IMR-90 (cell line): Measurements from ENCODE around the gene PKM. TPM values are rescaled to one million over a fixed set of nuclear protein-coding genes. Genes with fewer than 3 reads are reported as not detected.

Experiments used
- ATAC-seq: fragments of 200-7000 bp; cut with Tn5 transposase; 2 replicates; pipeline ENCODE4 v1.9.1; 2020; ENCODE audit warnings: low read depth, mild to moderate bottlenecking, moderate library complexity
- BruUV-seq: library from RNA; stranded (reverse); fragments of 400-500 nt; replicated peaks from 2 replicates; lab custom pipeline; 2021; lab: Mats Ljungman, UMichigan
- CTCF ChIA-PET: fragments of 300-600 bp; formaldehyde crosslinking; extraction: SDS; loops from one replicate; lab custom pipeline; 2021; ENCODE audit warnings: antibody characterized with exemption; lab: Yijun Ruan, JAX
- POLR2A ChIA-PET: fragments of 300-600 bp; sonication (Branson Sonifier 250); formaldehyde crosslinking; loops from one replicate; lab custom pipeline; 2022; ENCODE audit warnings: antibody characterized with exemption; ENCODE audit not compliant: unreplicated experiment; lab: Charles Lee
- DNase-seq: peaks from one replicate; pipeline ENCODE4 v3.0.0; 2013
- H2AFZ ChIP-seq: replicated peaks from 2 replicates; pipeline ENCODE3; 2013; ENCODE audit warnings: low read length, mild to moderate bottlenecking; ENCODE audit not compliant: poor library complexity
- H2AK5ac ChIP-seq: 2 replicates; pipeline ENCODE4 v1.6.1; 2013; ENCODE audit warnings: low read depth, low read length, inconsistent platforms
- H2AK9ac ChIP-seq: replicated peaks from 2 replicates; pipeline ENCODE3; 2013; ENCODE audit warnings: mild to moderate bottlenecking, low read depth, low read length, moderate library complexity; ENCODE audit not compliant: poor library complexity
- H2BK120ac ChIP-seq: 2 replicates; pipeline ENCODE4 v1.6.1; 2013; ENCODE audit warnings: low read depth, low read length, inconsistent platforms
- H2BK15ac ChIP-seq: 3 replicates; pipeline ENCODE4 v1.6.1; 2013; ENCODE audit warnings: low read depth, low read length, inconsistent platforms
- H2BK20ac ChIP-seq: 2 replicates; pipeline ENCODE4 v1.6.1; 2013; ENCODE audit warnings: low read depth, mild to moderate bottlenecking, inconsistent platforms, low read length, moderate library complexity
- H2BK5ac ChIP-seq: 2 replicates; pipeline ENCODE4 v1.6.1; 2013; ENCODE audit warnings: mild to moderate bottlenecking, low read depth, low read length, inconsistent platforms; ENCODE audit not compliant: poor library complexity, severe bottlenecking
- H3K14ac ChIP-seq: replicated peaks from 2 replicates; pipeline ENCODE4 v1.6.1; 2013; ENCODE audit warnings: low read depth, low read length, inconsistent platforms
- H3K18ac ChIP-seq: 2 replicates; pipeline ENCODE4 v1.6.1; 2013; ENCODE audit warnings: low read depth, low read length, control low read depth
- H3K23ac ChIP-seq: 2 replicates; pipeline ENCODE4 v1.6.1; 2013; ENCODE audit warnings: low read depth, low read length, inconsistent platforms
- H3K27ac ChIP-seq: 2 replicates; pipeline ENCODE4 v1.5.1; 2013; ENCODE audit warnings: mild to moderate bottlenecking, control low read depth, low read length; ENCODE audit not compliant: insufficient read depth
- H3K27me3 ChIP-seq: 2 replicates; pipeline ENCODE4 v1.6.1; 2013; ENCODE audit warnings: low read length; ENCODE audit not compliant: control insufficient read depth, insufficient read depth
- H3K36me3 ChIP-seq: 2 replicates; pipeline ENCODE4 v1.6.1; 2013; ENCODE audit warnings: low read length, mixed read lengths; ENCODE audit not compliant: control insufficient read depth, insufficient read depth
- H3K4ac ChIP-seq: 2 replicates; pipeline ENCODE4 v1.6.1; 2013; ENCODE audit warnings: low read depth, low read length, inconsistent platforms
- H3K4me1 ChIP-seq: 2 replicates; pipeline ENCODE4 v1.6.1; 2013; ENCODE audit warnings: low read length, mixed read lengths; ENCODE audit not compliant: control insufficient read depth, insufficient read depth
- H3K4me2 ChIP-seq: 2 replicates; pipeline ENCODE4 v1.6.1; 2013; ENCODE audit warnings: low read depth, mild to moderate bottlenecking, control low read depth, low read length, moderate library complexity
- H3K4me3 ChIP-seq: 2 replicates; pipeline ENCODE4 v1.5.1; 2013; ENCODE audit warnings: low read depth, mild to moderate bottlenecking, control low read depth, low read length, moderate library complexity; ENCODE audit not compliant: insufficient read depth
- H3K56ac ChIP-seq: 2 replicates; pipeline ENCODE4 v1.6.1; 2013; ENCODE audit warnings: low read length, inconsistent platforms; ENCODE audit not compliant: insufficient read depth; ENCODE audit errors: extremely low read depth
- H3K79me1 ChIP-seq, 2 experiments: 2 replicates each; pipeline ENCODE4 v1.6.1; 2013; ENCODE audit warnings: low read length in 2 of 2, inconsistent platforms in 1 of 2, low read depth in 1 of 2
- H3K9ac ChIP-seq: 2 replicates; pipeline ENCODE4 v1.6.1; 2013; ENCODE audit warnings: low read depth, low read length, control low read depth
- H3K9me1 ChIP-seq: 2 replicates; pipeline ENCODE4 v1.6.1; 2013; ENCODE audit warnings: low read length, inconsistent platforms; ENCODE audit not compliant: insufficient read depth
- H3K9me3 ChIP-seq: 2 replicates; pipeline ENCODE4 v1.6.1; 2013; ENCODE audit warnings: low read length; ENCODE audit not compliant: control insufficient read depth, insufficient read depth
- H4K20me1 ChIP-seq: 2 replicates; pipeline ENCODE4 v1.6.1; 2013; ENCODE audit warnings: low read length, inconsistent platforms; ENCODE audit not compliant: insufficient read depth
- H4K5ac ChIP-seq: 2 replicates; pipeline ENCODE4 v1.6.1; 2013; ENCODE audit warnings: mild to moderate bottlenecking, low read depth, low read length, control low read depth
- H4K8ac ChIP-seq, 2 experiments: 2 replicates each; pipeline ENCODE4 v1.6.1; 2013; ENCODE audit warnings: low read depth in 2 of 2, low read length in 2 of 2, control low read depth in 1 of 2, inconsistent platforms in 1 of 2
- H4K91ac ChIP-seq: 2 replicates; pipeline ENCODE4 v1.6.1; 2013; ENCODE audit warnings: low read depth, low read length, inconsistent platforms; ENCODE audit not compliant: insufficient read depth
- BHLHE40 ChIP-seq: fragments of 150-350 bp; IDR thresholded peaks from 2 replicates; pipeline ENCODE4 v1.6.1; 2016; ENCODE audit warnings: mild to moderate bottlenecking, low read depth, low read length
- CEBPB ChIP-seq: IDR thresholded peaks from 2 replicates; pipeline ENCODE4 v1.6.1; 2012; ENCODE audit warnings: low read depth, low read length, improper control_type of control experiment
- CHD1 ChIP-seq: IDR thresholded peaks from 2 replicates; pipeline ENCODE4 v1.6.1; 2012; ENCODE audit warnings: low read depth, low read length, improper control_type of control experiment
- MAFK ChIP-seq: IDR thresholded peaks from 2 replicates; pipeline ENCODE4 v1.6.1; 2012; ENCODE audit warnings: low read depth, low read length, improper control_type of control experiment
- MXI1 ChIP-seq: IDR thresholded peaks from 2 replicates; pipeline ENCODE4 v1.6.1; 2012; ENCODE audit warnings: low read depth, mild to moderate bottlenecking, low read length, moderate library complexity, borderline replicate concordance
- POLR2A ChIP-seq: IDR thresholded peaks from 2 replicates; pipeline ENCODE4 v1.6.1; 2012; ENCODE audit warnings: mild to moderate bottlenecking, low read depth, low read length
- RAD21 ChIP-seq: IDR thresholded peaks from 2 replicates; pipeline ENCODE4 v1.6.1; 2012; ENCODE audit warnings: low read length, improper control_type of control experiment
- WGBS, 2 experiments: methylation state at CpG; one replicate each; pipeline versions ENCODE4 v1.1.5 to v1.1.7; 2013; ENCODE audit warnings: missing lambda C conversion rate in 2 of 2; ENCODE audit not compliant: insufficient read length in 1 of 2; ENCODE audit errors: extremely low coverage in 2 of 2; 5-methylcytosine and 5-hydroxymethylcytosine counted together
- dilution Hi-C: fragments of 300-500 bp; cut with HindIII; formaldehyde crosslinking; loops from one replicate; pipeline ENCODE4 v1.14.3; 2018; ENCODE audit warnings: low sequenced_read_pairs; ENCODE audit not compliant: unreplicated experiment
- in situ Hi-C: fragments of 300-500 bp; cut with MboI; formaldehyde crosslinking; loops from 3 replicates; pipeline ENCODE4 v1.14.3; 2019; ENCODE audit warnings: low sequenced_read_pairs, inconsistent platforms, mixed read lengths
- intact Hi-C: fragments of 100-400 bp; cut with micrococcal nuclease; formaldehyde crosslinking; loops from 2 replicates; pipeline ENCODE4 v1.10.0; 2022
- polyA plus RNA-seq, 3 experiments: library from polyadenylated mRNA; depleted of rRNA; stranded (reverse); fragments of >200 nt; gene quantifications; 2 replicates each; pipeline ENCODE4 v1.2.3, GENCODE V29; 2012; ENCODE audit warnings: low replicate concordance in 1 of 3
- total RNA-seq: library from RNA; depleted of rRNA; stranded (reverse); fragments of >200 nt; gene quantifications from 2 replicates; pipeline ENCODE4 v1.2.3, GENCODE V29; 2012
- TF ChIP-seq, protein P1 (sequence below): fragments of 150-350 bp; IDR thresholded peaks from 2 replicates; pipeline ENCODE4 v1.6.1; 2017; ENCODE audit warnings: mild to moderate bottlenecking, antibody characterized with exemption, low read length, low read depth
- TF ChIP-seq, protein P2 (sequence below): fragments of 150-350 bp; IDR thresholded peaks from 2 replicates; pipeline ENCODE4 v1.6.1; 2016; ENCODE audit warnings: low read depth, mild to moderate bottlenecking, low read length, moderate library complexity, borderline replicate concordance

PKM gene
- total and polyA plus RNA-seq, 2 of the 4 experiments (the other 2 are of a cell fraction) = 2,219 to 3,859 TPM

DNA sequence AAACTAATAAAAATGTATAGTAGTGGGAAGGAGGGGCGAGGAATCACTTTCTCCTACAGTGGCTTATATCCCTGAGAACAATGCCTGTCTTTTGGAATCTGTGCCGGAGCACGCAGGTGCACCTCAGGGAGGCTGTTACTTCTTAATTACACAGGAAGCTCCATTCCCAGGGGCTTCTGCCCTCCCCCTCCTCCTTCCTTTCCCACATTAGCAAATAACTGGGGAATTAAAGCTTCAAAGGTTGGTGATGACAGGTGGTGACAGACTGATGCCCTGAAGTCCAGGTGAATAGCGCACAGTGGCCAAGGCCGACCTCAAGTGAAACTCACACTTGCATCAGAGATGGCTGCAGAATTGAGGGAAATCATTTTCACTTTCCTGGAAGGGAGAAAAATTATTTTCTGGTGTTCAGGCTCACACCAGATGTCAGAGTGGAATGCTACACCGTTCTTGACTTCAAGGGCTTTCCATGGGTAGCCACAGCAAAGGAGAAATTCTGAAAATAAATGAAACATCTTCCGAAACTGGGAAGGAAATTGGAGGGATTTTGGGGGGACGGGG lies 37.1 kb downstream of the PKM start:
- intact Hi-C loops (no loop called here), in situ Hi-C loops (no loop called here), dilution Hi-C loops (no loop called here)
- ChIA-PET CTCF (interaction anchor here (0.5 kb wide), 1 partner anchor 344 kb away, joined by 3 read pairs; no protein-coding TSS in a partner anchor), POLR2A (no interaction called here)
- Histone ChIP-seq H3K14ac (no peak overlapping the region), H4K20me1 (peaks cover 18% of the 10 kb centered on the region), H3K4me3 (no peak overlapping the region), H2BK5ac (no peak overlapping the region), H3K9ac (no peak overlapping the region), H3K4me1 (no peaks in the 10 kb centered on the region), H3K56ac (no peak overlapping the region), H2AK9ac (no peak overlapping the region), H2BK15ac (no peak overlapping the region), H3K79me1 (no peaks in the 10 kb centered on the region), H4K91ac (no peak overlapping the region), H3K18ac (no peak overlapping the region), H4K8ac (no peak overlapping the region), H3K36me3 (peaks cover 9% of the 10 kb centered on the region), H3K27me3 (peaks cover 9% of the 10 kb centered on the region), H3K23ac (no peak overlapping the region), H2BK120ac (no peak overlapping the region), H3K9me1 (no peaks in the 10 kb centered on the region), H2AK5ac (no peak overlapping the region), H3K4ac (no peak overlapping the region), H3K27ac (no peak overlapping the region), H4K5ac (no peak overlapping the region), H3K4me2 (no peak overlapping the region), H3K9me3 (no peaks in the 10 kb centered on the region), H2BK20ac (no peak overlapping the region), H2AFZ (no peak overlapping the region)
- no peak for ATAC-seq
- BruUV-seq = no TSS peak
- 100% methylated on average over 2 of the region's 8 CpGs; no CpG with 5 or more reads in 1 of the 2 experiments for WGBS, 2 experiments
- no peak for DNase-seq
- no peak for TF ChIP-seq RAD21
- TF ChIP-seq, protein P1, sequence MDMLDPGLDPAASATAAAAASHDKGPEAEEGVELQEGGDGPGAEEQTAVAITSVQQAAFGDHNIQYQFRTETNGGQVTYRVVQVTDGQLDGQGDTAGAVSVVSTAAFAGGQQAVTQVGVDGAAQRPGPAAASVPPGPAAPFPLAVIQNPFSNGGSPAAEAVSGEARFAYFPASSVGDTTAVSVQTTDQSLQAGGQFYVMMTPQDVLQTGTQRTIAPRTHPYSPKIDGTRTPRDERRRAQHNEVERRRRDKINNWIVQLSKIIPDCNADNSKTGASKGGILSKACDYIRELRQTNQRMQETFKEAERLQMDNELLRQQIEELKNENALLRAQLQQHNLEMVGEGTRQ = no peak
- no peak for TF ChIP-seq MAFK
- no peak for TF ChIP-seq BHLHE40
- TF ChIP-seq CEBPB = no peak
- TF ChIP-seq, protein P2, sequence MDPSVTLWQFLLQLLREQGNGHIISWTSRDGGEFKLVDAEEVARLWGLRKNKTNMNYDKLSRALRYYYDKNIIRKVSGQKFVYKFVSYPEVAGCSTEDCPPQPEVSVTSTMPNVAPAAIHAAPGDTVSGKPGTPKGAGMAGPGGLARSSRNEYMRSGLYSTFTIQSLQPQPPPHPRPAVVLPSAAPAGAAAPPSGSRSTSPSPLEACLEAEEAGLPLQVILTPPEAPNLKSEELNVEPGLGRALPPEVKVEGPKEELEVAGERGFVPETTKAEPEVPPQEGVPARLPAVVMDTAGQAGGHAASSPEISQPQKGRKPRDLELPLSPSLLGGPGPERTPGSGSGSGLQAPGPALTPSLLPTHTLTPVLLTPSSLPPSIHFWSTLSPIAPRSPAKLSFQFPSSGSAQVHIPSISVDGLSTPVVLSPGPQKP = no peak
- no peak for TF ChIP-seq MXI1
- TF ChIP-seq POLR2A = no peak
- TF ChIP-seq CHD1 = no peak
